ENCODE measurements around the gene ZHX3. TPM values are rescaled to one million over a fixed set of nuclear protein-coding genes. Genes with fewer than 3 reads are reported as not detected.
A peak's percentile ranks its signal among the peaks of the same experiment; 100 is the strongest.

Gene ZHX3
- total and polyA plus RNA-seq, 2 of the 4 experiments (the other 2 are of a cell fraction): 25.0 to 28.0 TPM

- DNase-seq (no peak), ATAC-seq (ENCODE audit: low read depth) (no peak)
- peaks cover 19% of the 10 kb centered on the region for H3K9me1 ChIP-seq (ENCODE audit: insufficient read depth, low read length)
- no peak overlapping the region for H3K56ac ChIP-seq (ENCODE audit: extremely low read depth, insufficient read depth, low read length)
- peak overlapping the region; percentile 55 for H4K91ac ChIP-seq (ENCODE audit: insufficient read depth, low read depth, low read length)
- H4K5ac ChIP-seq (ENCODE audit: low read depth, low read length): no peak overlapping the region; the same call in 1 of the 2 replicates
- H3K4ac ChIP-seq (ENCODE audit: low read depth, low read length): no peak overlapping the region; the same call in 1 of the 2 replicates
- intact Hi-C loops (cut with micrococcal nuclease): loop anchor here (5.0 to 10.0 kb wide), 2 partner anchors 184 to 264 kb away; no protein-coding TSS in a partner anchor
- in situ Hi-C loops (cut with MboI; ENCODE audit: low sequenced_read_pairs): loop anchor here (5.0 kb wide), 1 partner anchor 101 kb away; no protein-coding TSS in a partner anchor
- H3K79me1 ChIP-seq (ENCODE audit: low read depth in 1 of 2, low read length in 2 of 2): peaks cover 25 to 66% of the 10 kb centered on the region in 2 experiments
- no CpG with 5 or more reads among the region's 1 CpG for WGBS, 2 experiments (ENCODE audit: extremely low coverage in 2 of 2, insufficient read length in 1 of 2)
- H3K4me2 ChIP-seq (ENCODE audit: low read depth, low read length): no peak overlapping the region
- H3K27ac ChIP-seq (ENCODE audit: insufficient read depth, low read length): no peak overlapping the region
- no peak for TF ChIP-seq MAZ (IDR thresholded peaks at IDR 0.05; ENCODE audit: borderline replicate concordance, low read depth, low read length)
- TF ChIP-seq CTCF (conservative IDR thresholded peaks at IDR 0.05; ENCODE audit: low read depth, low read length): no peak
- TF ChIP-seq POLR2A (IDR thresholded peaks at IDR 0.05; ENCODE audit: low read depth, low read length): no peak
- TF ChIP-seq CEBPB (IDR thresholded peaks at IDR 0.05; ENCODE audit: low read depth, low read length): no peak
- TF ChIP-seq MAFK (IDR thresholded peaks at IDR 0.05; ENCODE audit: low read depth, low read length): no peak
- no peak for TF ChIP-seq RCOR1 (IDR thresholded peaks at IDR 0.05; ENCODE audit: insufficient replicate concordance, low read length)
- no peak for TF ChIP-seq CHD1 (IDR thresholded peaks at IDR 0.05; ENCODE audit: low read depth, low read length)
- no peak for TF ChIP-seq FOS (IDR thresholded peaks at IDR 0.05; ENCODE audit: low read depth, low read length)
- no peak for TF ChIP-seq RAD21 (IDR thresholded peaks at IDR 0.05; ENCODE audit: low read length)
- TF ChIP-seq BHLHE40 (IDR thresholded peaks at IDR 0.05; ENCODE audit: low read depth, low read length): no peak
- no peak for TF ChIP-seq ELK1 (IDR thresholded peaks at IDR 0.05; ENCODE audit: borderline replicate concordance, low read depth, low read length)
- TF ChIP-seq MXI1 (IDR thresholded peaks at IDR 0.05; ENCODE audit: borderline replicate concordance, low read depth, low read length): no peak
- H2BK5ac ChIP-seq (ENCODE audit: low read depth, low read length, poor library complexity, severe bottlenecking): no peak overlapping the region
- no peak overlapping the region for H3K9ac ChIP-seq (ENCODE audit: low read depth, low read length)
- no peaks in the 10 kb centered on the region for H3K27me3 ChIP-seq (ENCODE audit: control insufficient read depth, insufficient read depth, low read length)
- POLR2A ChIA-PET (ENCODE audit: unreplicated experiment): no interaction called here
- H2BK15ac ChIP-seq (ENCODE audit: low read depth, low read length): no peak overlapping the region; the same call in 2 of the 3 replicates
- no peak overlapping the region for H3K14ac ChIP-seq (replicated peaks; ENCODE audit: low read depth, low read length)
- no peak overlapping the region for H3K18ac ChIP-seq (ENCODE audit: low read depth, low read length)
- no peak overlapping the region for H4K8ac ChIP-seq (ENCODE audit: low read depth in 2 of 2, low read length in 2 of 2)
- H3K4me1 ChIP-seq (ENCODE audit: control insufficient read depth, insufficient read depth, low read length): peaks cover 12% of the 10 kb centered on the region
- CTCF ChIA-PET: interaction anchor here (0.7 to 2.5 kb wide), 6 partner anchors 29 to 168 kb away, joined by 3 to 11 read pairs (median 4); partner anchors contain the start of gene LPIN3
- H2AK5ac ChIP-seq (ENCODE audit: low read depth, low read length): peak overlapping the region; percentile 83; the same call in 1 of the 2 replicates
- no peaks in the 10 kb centered on the region for H3K9me3 ChIP-seq (ENCODE audit: control insufficient read depth, insufficient read depth, low read length)
- peak overlapping the region; percentile 62; the same call in 1 of the 2 replicates for H3K23ac ChIP-seq (ENCODE audit: low read depth, low read length)
- H3K36me3 ChIP-seq (ENCODE audit: control insufficient read depth, insufficient read depth, low read length): no peaks in the 10 kb centered on the region
- H2BK120ac ChIP-seq (ENCODE audit: low read depth, low read length): no peak overlapping the region
- dilution Hi-C loops (cut with HindIII; ENCODE audit: low sequenced_read_pairs, unreplicated experiment): no loop called here
- BruUV-seq (replicated peaks): no TSS peak
- no peaks in the 10 kb centered on the region for H4K20me1 ChIP-seq (ENCODE audit: insufficient read depth, low read length)
- no peak overlapping the region for H2BK20ac ChIP-seq (ENCODE audit: low read depth, low read length)
- H3K4me3 ChIP-seq (ENCODE audit: insufficient read depth, low read depth, low read length): no peak overlapping the region
- no peak overlapping the region for H2AFZ ChIP-seq (replicated peaks; ENCODE audit: low read length, poor library complexity)
- no peak overlapping the region for H2AK9ac ChIP-seq (replicated peaks; ENCODE audit: low read depth, low read length, poor library complexity)
These were observed 86.4 kb downstream of the ZHX3 start for GRCh38 chr20:41231136-41231535.
